H9 (cell line): ENCODE measurements around the gene ABCB6. TPM values are rescaled to one million over a fixed set of nuclear protein-coding genes. Genes with fewer than 3 reads are reported as not detected.

Experiments
- DNase-seq: peaks from one replicate; pipeline ENCODE4 v3.0.0-alpha.2; 2017
- H2AFZ ChIP-seq: one replicate; pipeline ENCODE4 v1.6.1; 2013; ENCODE audit warnings: mild to moderate bottlenecking, low read length, control low read depth, moderate library complexity
- H2AK5ac ChIP-seq: 2 replicates; pipeline ENCODE4 v1.6.1; 2013; ENCODE audit warnings: low read length, control low read depth, mixed read lengths; ENCODE audit not compliant: insufficient read length
- H2BK120ac ChIP-seq: one replicate; pipeline ENCODE4 v1.6.1; 2013; ENCODE audit warnings: low read depth, mild to moderate bottlenecking, low read length, control low read depth, inconsistent platforms; ENCODE audit not compliant: poor library complexity, severe bottlenecking
- H2BK12ac ChIP-seq: 2 replicates; pipeline ENCODE4 v1.6.1; 2013; ENCODE audit warnings: low read length, control low read depth, mixed read lengths, low read depth; ENCODE audit not compliant: insufficient read length
- H2BK15ac ChIP-seq: 2 replicates; pipeline ENCODE4 v1.6.1; 2013; ENCODE audit warnings: low read depth, low read length, control low read depth
- H2BK20ac ChIP-seq: one replicate; pipeline ENCODE4 v1.6.1; 2013; ENCODE audit warnings: low read depth, mild to moderate bottlenecking, low read length, control low read depth, inconsistent platforms; ENCODE audit not compliant: poor library complexity, severe bottlenecking
- H2BK5ac ChIP-seq: 2 replicates; pipeline ENCODE4 v1.6.1; 2013; ENCODE audit warnings: low read length, control low read depth, mixed read lengths; ENCODE audit not compliant: insufficient read length
- H3K14ac ChIP-seq: 2 replicates; pipeline ENCODE4 v1.6.1; 2013; ENCODE audit warnings: low read length, control low read depth; ENCODE audit not compliant: insufficient read depth
- H3K18ac ChIP-seq: 2 replicates; pipeline ENCODE4 v1.6.1; 2013; ENCODE audit warnings: low read depth, mild to moderate bottlenecking, mixed read lengths, low read length, control low read depth; ENCODE audit not compliant: insufficient read length
- H3K23ac ChIP-seq: 2 replicates; pipeline ENCODE4 v1.6.1; 2013; ENCODE audit warnings: low read length, control low read depth, mixed read lengths, low read depth; ENCODE audit not compliant: insufficient read length
- H3K23me2 ChIP-seq: 2 replicates; pipeline ENCODE4 v1.6.1; 2013; ENCODE audit warnings: low read depth, mild to moderate bottlenecking, mixed read lengths, low read length, control low read depth; ENCODE audit not compliant: insufficient read length, poor library complexity, severe bottlenecking
- H3K27ac ChIP-seq: 2 replicates; pipeline ENCODE4 v1.5.1; 2013; ENCODE audit warnings: low read length, control low read depth, mixed read lengths, low read depth; ENCODE audit not compliant: insufficient read length
- H3K27me3 ChIP-seq: 2 replicates; pipeline ENCODE4 v1.6.1; 2013; ENCODE audit warnings: low read length, control low read depth, inconsistent platforms; ENCODE audit not compliant: insufficient read depth
- H3K4ac ChIP-seq: 2 replicates; pipeline ENCODE4 v1.6.1; 2013; ENCODE audit warnings: low read depth, mild to moderate bottlenecking, control low read depth, inconsistent platforms, low read length, moderate library complexity
- H3K4me1 ChIP-seq: 2 replicates; pipeline ENCODE4 v1.6.1; 2013; ENCODE audit warnings: low read length, control low read depth, inconsistent platforms; ENCODE audit not compliant: insufficient read depth
- H3K4me2 ChIP-seq: 2 replicates; pipeline ENCODE4 v1.6.1; 2013; ENCODE audit warnings: low read length, control low read depth, mixed read lengths; ENCODE audit not compliant: insufficient read length, insufficient read depth
- H3K56ac ChIP-seq: 2 replicates; pipeline ENCODE4 v1.6.1; 2013; ENCODE audit warnings: low read depth, mild to moderate bottlenecking, mixed read lengths, low read length, control low read depth; ENCODE audit not compliant: insufficient read length
- H3K79me1 ChIP-seq: 2 replicates; pipeline ENCODE4 v1.6.1; 2013; ENCODE audit warnings: low read depth, mild to moderate bottlenecking, moderate library complexity, low read length, control low read depth, inconsistent platforms; ENCODE audit not compliant: insufficient read depth, poor library complexity, severe bottlenecking
- H3K79me2 ChIP-seq: 2 replicates; pipeline ENCODE4 v1.6.1; 2013; ENCODE audit warnings: low read length, control low read depth, inconsistent platforms; ENCODE audit not compliant: insufficient read depth
- H3K9ac ChIP-seq: 2 replicates; pipeline ENCODE4 v1.6.1; 2013; ENCODE audit warnings: low read length, control low read depth, mixed read lengths; ENCODE audit not compliant: insufficient read length; ENCODE audit errors: extremely low read depth
- H3K9me3 ChIP-seq: one replicate; pipeline ENCODE4 v1.6.1; 2013; ENCODE audit warnings: low read depth, low read length, inconsistent platforms; ENCODE audit not compliant: control insufficient read depth
- H3T11ph ChIP-seq: one replicate; pipeline ENCODE4 v1.6.1; 2013; ENCODE audit warnings: mild to moderate bottlenecking, low read length, control low read depth, inconsistent platforms
- H4K20me1 ChIP-seq: one replicate; pipeline ENCODE4 v1.6.1; 2013; ENCODE audit not compliant: control insufficient read depth, insufficient read length, insufficient read depth
- H4K5ac ChIP-seq: 2 replicates; pipeline ENCODE4 v1.6.1; 2013; ENCODE audit warnings: low read depth, mild to moderate bottlenecking, mixed read lengths, low read length, control low read depth; ENCODE audit not compliant: insufficient read length
- H4K8ac ChIP-seq: replicated peaks from 2 replicates; pipeline ENCODE4 v1.6.1; 2013; ENCODE audit warnings: low read length, control low read depth, mixed read lengths, low read depth; ENCODE audit not compliant: insufficient read length
- H4K91ac ChIP-seq: 2 replicates; pipeline ENCODE4 v1.6.1; 2013; ENCODE audit warnings: low read depth, mild to moderate bottlenecking, moderate library complexity, mixed read lengths, low read length, control low read depth; ENCODE audit not compliant: insufficient read length
- H3K27ac Mint-ChIP-seq, 3 experiments: 2 replicates in 2 of 3; 3 replicates in 1 of 3; pipeline ENCODE4 v1.8.0; 2020 to 2021; ENCODE audit warnings: mixed read lengths in 3 of 3, mild to moderate bottlenecking in 1 of 3, moderate library complexity in 1 of 3
- H3K27me3 Mint-ChIP-seq: 2 replicates; pipeline ENCODE4 v1.8.0; 2021; ENCODE audit warnings: low read depth, mild to moderate bottlenecking, moderate library complexity, mixed read lengths
- H3K36me3 Mint-ChIP-seq, 3 experiments: 2 replicates in 2 of 3; 3 replicates in 1 of 3; pipeline ENCODE4 v1.8.0; 2020 to 2021; ENCODE audit warnings: low read depth in 3 of 3, mixed read lengths in 3 of 3; ENCODE audit not compliant: insufficient read depth in 1 of 3
- H3K4me1 Mint-ChIP-seq, 2 experiments: 2 replicates each; pipeline ENCODE4 v1.8.0; 2020; ENCODE audit warnings: mixed read lengths in 2 of 2
- H3K4me3 Mint-ChIP-seq, 2 experiments: 2 replicates in 1 of 2; 3 replicates in 1 of 2; pipeline ENCODE4 v1.8.0; 2020 to 2021; ENCODE audit warnings: mild to moderate bottlenecking in 2 of 2, mixed read lengths in 2 of 2, moderate library complexity in 1 of 2
- H3K9me3 Mint-ChIP-seq, 2 experiments: 2 replicates in 1 of 2; 3 replicates in 1 of 2; pipeline ENCODE4 v1.8.0; 2020; ENCODE audit warnings: mild to moderate bottlenecking in 2 of 2, mixed read lengths in 2 of 2, moderate library complexity in 1 of 2
- CTCF ChIP-seq: fragments of 200-600 bp; sonication (generic); conservative IDR thresholded peaks from 3 replicates; pipeline ENCODE4 v1.8.0; 2021; ENCODE audit warnings: antibody characterized with exemption, mild to moderate bottlenecking
- WGBS: extraction: QIAGEN DNeasy Blood & Tissue Kit; methylation state at CpG from one replicate; pipeline ENCODE4 v1.1.7; 2013; ENCODE audit warnings: missing lambda C conversion rate, low lambda C conversion rate, mixed read lengths; ENCODE audit not compliant: insufficient read length; ENCODE audit errors: extremely low coverage; 5-methylcytosine and 5-hydroxymethylcytosine counted together
- total RNA-seq: library from RNA; stranded (reverse); gene quantifications from 2 replicates; pipeline ENCODE4 v1.2.1, GENCODE V29; 2021

ABCB6 gene
- total RNA-seq, 1 experiment from 2014 or later: 46.4 TPM

GRCh38 chr2:219207134-219207883, 11.4 kb downstream of the ABCB6 start:
- DNase-seq: no peak
- Histone ChIP-seq H3K14ac (no peak overlapping the region), H3K27ac (no peak overlapping the region), H3K9me3 (no peaks in the 10 kb centered on the region), H3K27me3 (no peaks in the 10 kb centered on the region), H4K8ac (no peak overlapping the region), H2BK120ac (no peak overlapping the region), H3K56ac (no peak overlapping the region), H2BK15ac (no peak overlapping the region), H3K4me2 (peak overlapping the region; percentile 67), H4K5ac (no peak overlapping the region), H3K4ac (no peak overlapping the region), H2BK5ac (no peak overlapping the region), H2BK20ac (no peak overlapping the region), H2BK12ac (no peak overlapping the region), H3T11ph (no peak overlapping the region), H3K79me2 (no peaks in the 10 kb centered on the region), H2AK5ac (no peak overlapping the region), H2AFZ (no peak overlapping the region), H3K18ac (no peak overlapping the region), H4K20me1 (no peaks in the 10 kb centered on the region), H4K91ac (no peak overlapping the region), H3K23me2 (peaks cover 4% of the 10 kb centered on the region), H3K9ac (peak overlapping the region; percentile 3), H3K4me1 (no peaks in the 10 kb centered on the region), H3K79me1 (no peaks in the 10 kb centered on the region), H3K23ac (no peak overlapping the region)
- Mint-ChIP-seq H3K27me3 (peaks cover 10% of the 10 kb centered on the region), H3K4me3 (peak overlapping the region; percentile 83 to 88), H3K27ac (peak overlapping the region in 2 of 3 experiments; percentile 1 to 63; a peak in 3 of 7 replicates), H3K36me3 (peaks cover 7 to 46% (median 37%) of the 10 kb centered on the region in 3 experiments), H3K4me1 (peaks cover 8 to 13% of the 10 kb centered on the region in 2 experiments), H3K9me3 (peaks cover 3% of the 10 kb centered on the region in 2 experiments; a peak in 3 of 5 replicates)
- TF ChIP-seq CTCF: no peak
- WGBS: no CpG with 5 or more reads among the region's 22 CpGs
